K562 (cell line): ENCODE results near the gene SPATA21. TPM values are rescaled to one million over a fixed set of nuclear protein-coding genes. Genes with fewer than 3 reads are reported as not detected.

Source experiments
- ARHGAP35 ChIP-seq: fragments of 450-650 bp; IDR thresholded peaks from 2 replicates; pipeline ENCODE4 v1.6.1; 2018; ENCODE audit not compliant: partially characterized antibody
- EGR1 ChIP-seq: fragments of 450-650 bp; conservative IDR thresholded peaks from 2 replicates; pipeline ENCODE4 v1.6.1; 2017; ENCODE audit warnings: mild to moderate bottlenecking
- FOXP1 ChIP-seq: sonication (generic); formaldehyde crosslinking; IDR thresholded peaks from 2 replicates; pipeline ENCODE4 v1.8.0; 2022; ENCODE audit warnings: mild to moderate bottlenecking, missing genetic modification reagents
- HNRNPL ChIP-seq: fragments of 200-400 bp; formaldehyde crosslinking; IDR thresholded peaks from 2 replicates; pipeline ENCODE4 v1.6.1; 2017; ENCODE audit warnings: low read depth, mild to moderate bottlenecking, low read length
- KAT8 ChIP-seq: fragments of 450-650 bp; IDR thresholded peaks from 2 replicates; pipeline ENCODE4 v1.6.1; 2016; ENCODE audit warnings: low read depth, mild to moderate bottlenecking
- KLF13 ChIP-seq: fragments of 450-650 bp; IDR thresholded peaks from 2 replicates; pipeline ENCODE4 v1.6.1; 2016; ENCODE audit warnings: missing genetic modification characterization, low read depth, mild to moderate bottlenecking, missing compliant biosample characterization, moderate library complexity, borderline replicate concordance
- MED1 ChIP-seq: sonication (generic); formaldehyde crosslinking; IDR thresholded peaks from 2 replicates; pipeline ENCODE4 v1.8.1; 2023; ENCODE audit warnings: missing genetic modification reagents, borderline replicate concordance
- TAF7 ChIP-seq: fragments of 450-650 bp; IDR thresholded peaks from 2 replicates; pipeline ENCODE4 v1.6.1; 2016; ENCODE audit warnings: missing genetic modification characterization, missing compliant biosample characterization
- TFAM ChIP-seq: fragments of 250-450 bp; sonication (Bioruptor Pico); conservative IDR thresholded peaks from 2 replicates; pipeline ENCODE4 v1.5.0; 2021; ENCODE audit warnings: mild to moderate bottlenecking, moderate library complexity
- TGIF2 ChIP-seq: sonication (generic); formaldehyde crosslinking; IDR thresholded peaks from 2 replicates; pipeline ENCODE4 v1.8.1; 2022; ENCODE audit warnings: mild to moderate bottlenecking, missing genetic modification reagents, moderate library complexity
- U2AF1 ChIP-seq: fragments of 200-400 bp; formaldehyde crosslinking; optimal IDR thresholded peaks from 2 replicates; pipeline ENCODE3; 2017; ENCODE audit warnings: mild to moderate bottlenecking, low read depth, low read length, moderate library complexity
- ZNF695 ChIP-seq: fragments of 450-650 bp; formaldehyde crosslinking; IDR thresholded peaks from 2 replicates; pipeline ENCODE4 v1.4.0; 2020; ENCODE audit warnings: mild to moderate bottlenecking, moderate library complexity
- polyA plus RNA-seq, 8 experiments: library from polyadenylated mRNA; depleted of rRNA in 4 of 8; stranded (reverse) in 5 of 8; unstranded in 3 of 8; fragments of >200 nt; fragmentation: Nextera tagmentation in 2 of 8; fragmentation: Illumina TruSeq in 1 of 8; extraction: Ambion mirVana in 2 of 8; extraction: Trizol in 1 of 8; gene quantifications; 2 replicates each; pipeline versions ENCODE4 v1.2.1 to v1.2.3, GENCODE V29; 2011 to 2014; ENCODE audit warnings: inconsistent platforms in 1 of 8, missing spikeins in 1 of 8
- total RNA-seq, 7 experiments: library from RNA; depleted of rRNA in 6 of 7; stranded (reverse); fragments of >200 nt in 6 of 7; fragmentation: Illumina TruSeq in 2 of 7; extraction: Trizol in 2 of 7; gene quantifications; 2 replicates each; pipeline versions ENCODE4 v1.2.1 to v1.2.3, GENCODE V29; 2011 to 2021; ENCODE audit warnings: low replicate concordance in 1 of 7
- TF ChIP-seq, protein P1 (sequence below): fragments of 250-450 bp; sonication (Bioruptor Pico); IDR thresholded peaks from 2 replicates; pipeline ENCODE4 v1.8.0; 2022; ENCODE audit warnings: moderate library complexity, mild to moderate bottlenecking, inconsistent platforms
- TF ChIP-seq, protein P2 (sequence below): sonication (generic); formaldehyde crosslinking; IDR thresholded peaks from 2 replicates; pipeline ENCODE4 v1.8.0; 2022; ENCODE audit warnings: mild to moderate bottlenecking, missing genetic modification reagents, borderline replicate concordance
- TF ChIP-seq, protein P3 (sequence below): fragments of 450-650 bp; IDR thresholded peaks from 2 replicates; pipeline ENCODE4 v1.6.1; 2018; ENCODE audit not compliant: partially characterized antibody
- TF ChIP-seq, protein P4 (sequence below), 2 experiments: fragments of 450-650 bp in 1 of 2; sonication (generic) in 1 of 2; formaldehyde crosslinking in 1 of 2; IDR thresholded peaks in 1 of 2; conservative IDR thresholded peaks in 1 of 2; 2 replicates each; pipeline versions ENCODE4 v1.6.1 to v1.8.1; 2016 to 2023; ENCODE audit warnings: mild to moderate bottlenecking in 2 of 2, moderate library complexity in 2 of 2, inconsistent platforms in 1 of 2, missing genetic modification reagents in 1 of 2
- TF ChIP-seq, protein P5 (sequence below): fragments of 250-450 bp; sonication (Bioruptor Pico); IDR thresholded peaks from 2 replicates; pipeline ENCODE4 v1.8.0; 2021; ENCODE audit warnings: moderate library complexity, mild to moderate bottlenecking, inconsistent platforms

The SPATA21 gene
- total and polyA plus RNA-seq, 9 of the 15 experiments (the other 6 are each of a cell fraction or from before 2014, with no cell fraction given), result 0.10 to 0.36 (median 0.13) TPM; not detected in 3

DNA sequence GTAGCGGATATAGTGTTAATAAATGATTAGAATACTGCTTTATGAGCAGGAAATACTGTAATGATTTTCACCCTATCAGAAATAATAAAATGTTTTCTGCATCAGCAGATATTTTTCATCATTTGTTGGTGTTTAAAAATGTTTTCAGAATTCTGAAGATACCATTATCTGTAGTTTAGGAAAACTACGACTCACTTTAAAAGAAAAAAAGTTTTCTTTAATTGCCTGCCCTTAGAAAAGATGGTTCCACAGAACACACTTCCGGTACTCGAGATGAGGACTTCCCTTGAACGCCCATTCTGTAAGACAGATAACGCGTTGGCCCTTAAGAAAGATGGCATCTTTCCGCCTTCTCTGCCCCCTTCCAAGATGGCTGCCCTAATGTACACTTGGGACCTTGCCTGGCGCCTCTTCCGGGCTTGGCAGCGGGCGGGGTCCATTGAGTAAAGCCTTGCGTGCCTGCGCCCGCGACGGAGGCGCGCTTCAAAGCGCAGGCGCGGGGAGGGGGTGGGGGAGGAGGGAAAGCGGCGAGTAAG lies 70.4 kb downstream of the SPATA21 start, which contains the start of gene SZRD1 (continued):
- TF ChIP-seq, protein P1, sequence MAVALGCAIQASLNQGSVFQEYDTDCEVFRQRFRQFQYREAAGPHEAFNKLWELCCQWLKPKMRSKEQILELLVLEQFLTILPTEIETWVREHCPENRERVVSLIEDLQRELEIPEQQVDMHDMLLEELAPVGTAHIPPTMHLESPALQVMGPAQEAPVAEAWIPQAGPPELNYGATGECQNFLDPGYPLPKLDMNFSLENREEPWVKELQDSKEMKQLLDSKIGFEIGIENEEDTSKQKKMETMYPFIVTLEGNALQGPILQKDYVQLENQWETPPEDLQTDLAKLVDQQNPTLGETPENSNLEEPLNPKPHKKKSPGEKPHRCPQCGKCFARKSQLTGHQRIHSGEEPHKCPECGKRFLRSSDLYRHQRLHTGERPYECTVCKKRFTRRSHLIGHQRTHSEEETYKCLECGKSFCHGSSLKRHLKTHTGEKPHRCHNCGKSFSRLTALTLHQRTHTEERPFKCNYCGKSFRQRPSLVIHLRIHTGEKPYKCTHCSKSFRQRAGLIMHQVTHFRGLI, result no peak
- TF ChIP-seq TAF7 (tag) (no peak), MED1 (CRISPR knock-in tag) (no peak), KAT8 (no peak), KLF13 (tag) (peak; percentile 92), EGR1 (no peak), ARHGAP35 (no peak), ZNF695 (CRISPR knock-in tag) (no peak), TGIF2 (no peak), FOXP1 (CRISPR knock-in tag) (no peak), U2AF1 (no peak), HNRNPL (no peak), TFAM (CRISPR knock-in tag) (no peak)
- TF ChIP-seq, protein P2, sequence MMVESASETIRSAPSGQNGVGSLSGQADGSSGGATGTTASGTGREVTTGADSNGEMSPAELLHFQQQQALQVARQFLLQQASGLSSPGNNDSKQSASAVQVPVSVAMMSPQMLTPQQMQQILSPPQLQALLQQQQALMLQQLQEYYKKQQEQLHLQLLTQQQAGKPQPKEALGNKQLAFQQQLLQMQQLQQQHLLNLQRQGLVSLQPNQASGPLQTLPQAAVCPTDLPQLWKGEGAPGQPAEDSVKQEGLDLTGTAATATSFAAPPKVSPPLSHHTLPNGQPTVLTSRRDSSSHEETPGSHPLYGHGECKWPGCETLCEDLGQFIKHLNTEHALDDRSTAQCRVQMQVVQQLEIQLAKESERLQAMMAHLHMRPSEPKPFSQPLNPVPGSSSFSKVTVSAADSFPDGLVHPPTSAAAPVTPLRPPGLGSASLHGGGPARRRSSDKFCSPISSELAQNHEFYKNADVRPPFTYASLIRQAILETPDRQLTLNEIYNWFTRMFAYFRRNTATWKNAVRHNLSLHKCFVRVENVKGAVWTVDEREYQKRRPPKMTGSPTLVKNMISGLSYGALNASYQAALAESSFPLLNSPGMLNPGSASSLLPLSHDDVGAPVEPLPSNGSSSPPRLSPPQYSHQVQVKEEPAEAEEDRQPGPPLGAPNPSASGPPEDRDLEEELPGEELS (CRISPR knock-in tag), result no peak
- TF ChIP-seq, protein P3, sequence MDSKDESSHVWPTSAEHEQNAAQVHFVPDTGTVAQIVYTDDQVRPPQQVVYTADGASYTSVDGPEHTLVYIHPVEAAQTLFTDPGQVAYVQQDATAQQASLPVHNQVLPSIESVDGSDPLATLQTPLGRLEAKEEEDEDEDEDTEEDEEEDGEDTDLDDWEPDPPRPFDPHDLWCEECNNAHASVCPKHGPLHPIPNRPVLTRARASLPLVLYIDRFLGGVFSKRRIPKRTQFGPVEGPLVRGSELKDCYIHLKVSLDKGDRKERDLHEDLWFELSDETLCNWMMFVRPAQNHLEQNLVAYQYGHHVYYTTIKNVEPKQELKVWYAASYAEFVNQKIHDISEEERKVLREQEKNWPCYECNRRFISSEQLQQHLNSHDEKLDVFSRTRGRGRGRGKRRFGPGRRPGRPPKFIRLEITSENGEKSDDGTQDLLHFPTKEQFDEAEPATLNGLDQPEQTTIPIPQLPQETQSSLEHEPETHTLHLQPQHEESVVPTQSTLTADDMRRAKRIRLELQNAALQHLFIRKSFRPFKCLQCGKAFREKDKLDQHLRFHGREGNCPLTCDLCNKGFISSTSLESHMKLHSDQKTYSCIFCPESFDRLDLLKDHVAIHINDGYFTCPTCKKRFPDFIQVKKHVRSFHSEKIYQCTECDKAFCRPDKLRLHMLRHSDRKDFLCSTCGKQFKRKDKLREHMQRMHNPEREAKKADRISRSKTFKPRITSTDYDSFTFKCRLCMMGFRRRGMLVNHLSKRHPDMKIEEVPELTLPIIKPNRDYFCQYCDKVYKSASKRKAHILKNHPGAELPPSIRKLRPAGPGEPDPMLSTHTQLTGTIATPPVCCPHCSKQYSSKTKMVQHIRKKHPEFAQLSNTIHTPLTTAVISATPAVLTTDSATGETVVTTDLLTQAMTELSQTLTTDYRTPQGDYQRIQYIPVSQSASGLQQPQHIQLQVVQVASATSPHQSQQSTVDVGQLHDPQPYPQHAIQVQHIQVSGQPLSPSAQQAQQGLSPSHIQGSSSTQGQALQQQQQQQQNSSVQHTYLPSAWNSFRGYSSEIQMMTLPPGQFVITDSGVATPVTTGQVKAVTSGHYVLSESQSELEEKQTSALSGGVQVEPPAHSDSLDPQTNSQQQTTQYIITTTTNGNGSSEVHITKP, result no peak
- TF ChIP-seq, protein P4, sequence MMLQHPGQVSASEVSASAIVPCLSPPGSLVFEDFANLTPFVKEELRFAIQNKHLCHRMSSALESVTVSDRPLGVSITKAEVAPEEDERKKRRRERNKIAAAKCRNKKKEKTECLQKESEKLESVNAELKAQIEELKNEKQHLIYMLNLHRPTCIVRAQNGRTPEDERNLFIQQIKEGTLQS (IDR thresholded peaks at IDR 0.05), result no peak
- TF ChIP-seq, protein P4 (CRISPR knock-in tag; conservative IDR thresholded peaks at IDR 0.05), result peak; percentile 37; the same call in 1 of the 2 replicates
- TF ChIP-seq, protein P5, sequence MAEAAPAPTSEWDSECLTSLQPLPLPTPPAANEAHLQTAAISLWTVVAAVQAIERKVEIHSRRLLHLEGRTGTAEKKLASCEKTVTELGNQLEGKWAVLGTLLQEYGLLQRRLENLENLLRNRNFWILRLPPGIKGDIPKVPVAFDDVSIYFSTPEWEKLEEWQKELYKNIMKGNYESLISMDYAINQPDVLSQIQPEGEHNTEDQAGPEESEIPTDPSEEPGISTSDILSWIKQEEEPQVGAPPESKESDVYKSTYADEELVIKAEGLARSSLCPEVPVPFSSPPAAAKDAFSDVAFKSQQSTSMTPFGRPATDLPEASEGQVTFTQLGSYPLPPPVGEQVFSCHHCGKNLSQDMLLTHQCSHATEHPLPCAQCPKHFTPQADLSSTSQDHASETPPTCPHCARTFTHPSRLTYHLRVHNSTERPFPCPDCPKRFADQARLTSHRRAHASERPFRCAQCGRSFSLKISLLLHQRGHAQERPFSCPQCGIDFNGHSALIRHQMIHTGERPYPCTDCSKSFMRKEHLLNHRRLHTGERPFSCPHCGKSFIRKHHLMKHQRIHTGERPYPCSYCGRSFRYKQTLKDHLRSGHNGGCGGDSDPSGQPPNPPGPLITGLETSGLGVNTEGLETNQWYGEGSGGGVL (CRISPR knock-in tag), result no peak
